SHP77 (cell line): Measurements from ENCODE around the gene PPP2R5C.

Experiments
- DNase-seq, 2 experiments: peaks; one replicate each; lab custom pipeline; 2025; lab: John Stamatoyannopoulos, UW

The PPP2R5C gene

GRCh38 chr14:101840649-101841369 lies 79.3 kb downstream of the PPP2R5C start:
- no peak for DNase-seq

GRCh38 chr14:101843038-101843437 lies 81.5 kb downstream of the PPP2R5C start:
- DNase-seq, result no peak

GRCh38 chr14:101843665-101844064 lies 82.2 kb downstream of the PPP2R5C start:
- DNase-seq, result no peak

GRCh38 chr14:101844219-101844618 lies 82.7 kb downstream of the PPP2R5C start:
- DNase-seq, result no peak

GRCh38 chr14:101844751-101845150 lies 83.2 kb downstream of the PPP2R5C start:
- DNase-seq, result no peak

- DNase-seq, result no peak
Measured at GRCh38 chr14:101845496-101845895, 84.0 kb downstream of the PPP2R5C start.

- no peak for DNase-seq
Measured at GRCh38 chr14:101845896-101846295, 84.4 kb downstream of the PPP2R5C start.

- DNase-seq, result no peak
Measured at GRCh38 chr14:101849125-101849524, 87.6 kb downstream of the PPP2R5C start.

- no peak for DNase-seq
Measured at GRCh38 chr14:101849640-101850039, 88.1 kb downstream of the PPP2R5C start.

- no peak for DNase-seq
Measured at GRCh38 chr14:101851183-101851582, 89.7 kb downstream of the PPP2R5C start.

GRCh38 chr14:101851736-101852405 lies 90.4 kb downstream of the PPP2R5C start:
- DNase-seq, result no peak

- DNase-seq, result no peak
Measured at GRCh38 chr14:101852785-101853184, 91.3 kb downstream of the PPP2R5C start.

GRCh38 chr14:101853455-101854018 lies 92.0 kb downstream of the PPP2R5C start:
- DNase-seq, result no peak

GRCh38 chr14:101854366-101854765 lies 92.9 kb downstream of the PPP2R5C start:
- DNase-seq, result no peak

GRCh38 chr14:101855958-101856357 lies 94.4 kb downstream of the PPP2R5C start:
- DNase-seq, result peak; percentile 69 to 71

- no peak for DNase-seq
Measured at GRCh38 chr14:101856536-101856935, 95.0 kb downstream of the PPP2R5C start.

GRCh38 chr14:101857226-101857625 lies 95.7 kb downstream of the PPP2R5C start:
- no peak for DNase-seq

- no peak for DNase-seq
Measured at GRCh38 chr14:101858791-101859537, 97.5 kb downstream of the PPP2R5C start.

- DNase-seq, result no peak
Measured at GRCh38 chr14:101859538-101859902, 98.0 kb downstream of the PPP2R5C start.

GRCh38 chr14:101859958-101860357 lies 98.4 kb downstream of the PPP2R5C start:
- DNase-seq, result no peak

GRCh38 chr14:101861464-101861863 lies 100.0 kb downstream of the PPP2R5C start:
- DNase-seq, result no peak

- DNase-seq, result no peak
Measured at GRCh38 chr14:101862177-101862576, 100.7 kb downstream of the PPP2R5C start.

GRCh38 chr14:101862711-101863110 lies 101.2 kb downstream of the PPP2R5C start:
- no peak for DNase-seq
